ENCODE measurements around the gene DACT2.

Gene DACT2

GRCh38 chr6:168308390-168309144, 11.0 kb downstream of the DACT2 start:
- Mint-ChIP-seq H3K27me3 (peaks cover 5 to 6% of the 10 kb centered on the region in 2 donors), H3K36me3 (no peaks in the 10 kb centered on the region), H3K9me3 (no peaks in the 10 kb centered on the region), H3K27ac (no peak overlapping the region), H3K4me1 (no peaks in the 10 kb centered on the region), H3K4me3 (no peak overlapping the region)
- DNase-seq (no peak), ATAC-seq (replicated peaks) (no peak)

- Mint-ChIP-seq H3K27ac (no peak overlapping the region), H3K27me3 (peaks cover 0 to 3% of the 10 kb centered on the region in 2 donors), H3K4me3 (no peak overlapping the region), H3K4me1 (no peaks in the 10 kb centered on the region), H3K36me3 (no peaks in the 10 kb centered on the region), H3K9me3 (no peaks in the 10 kb centered on the region)
- DNase-seq (no peak), ATAC-seq (replicated peaks) (no peak)
Measured at GRCh38 chr6:168307695-168308021, 11.9 kb downstream of the DACT2 start.

GRCh38 chr6:168307015-168307694, 12.4 kb downstream of the DACT2 start:
- ATAC-seq (replicated peaks): no peak
- H3K9me3 Mint-ChIP-seq: no peaks in the 10 kb centered on the region
- no peak overlapping the region for H3K27ac Mint-ChIP-seq
- peaks cover 0 to under 1% of the 10 kb centered on the region in 2 donors for H3K27me3 Mint-ChIP-seq
- no peak for DNase-seq
- H3K36me3 Mint-ChIP-seq: no peaks in the 10 kb centered on the region
- no peaks in the 10 kb centered on the region for H3K4me1 Mint-ChIP-seq
- no peak overlapping the region for H3K4me3 Mint-ChIP-seq

- Mint-ChIP-seq H3K36me3 (no peaks in the 10 kb centered on the region), H3K9me3 (no peaks in the 10 kb centered on the region), H3K4me3 (no peak overlapping the region), H3K27ac (no peak overlapping the region), H3K27me3 (peaks cover 0 to 5% of the 10 kb centered on the region in 2 donors), H3K4me1 (no peaks in the 10 kb centered on the region)
- ATAC-seq (replicated peaks) (no peak), DNase-seq (no peak)
Measured at GRCh38 chr6:168305863-168306262, 13.7 kb downstream of the DACT2 start.

GRCh38 chr6:168305096-168305749, 14.4 kb downstream of the DACT2 start:
- no peaks in the 10 kb centered on the region for H3K36me3 Mint-ChIP-seq
- H3K27ac Mint-ChIP-seq: no peak overlapping the region
- H3K4me3 Mint-ChIP-seq: no peak overlapping the region
- no peaks in the 10 kb centered on the region for H3K9me3 Mint-ChIP-seq
- peaks cover 0 to 5% of the 10 kb centered on the region in 2 donors for H3K27me3 Mint-ChIP-seq
- DNase-seq (no peak), ATAC-seq (replicated peaks) (no peak)
- H3K4me1 Mint-ChIP-seq: no peaks in the 10 kb centered on the region

- no peak overlapping the region for H3K4me3 Mint-ChIP-seq
- no peak for DNase-seq
- no peaks in the 10 kb centered on the region for H3K36me3 Mint-ChIP-seq
- H3K27me3 Mint-ChIP-seq: peaks cover 0 to 5% of the 10 kb centered on the region in 2 donors
- ATAC-seq (replicated peaks): no peak
- H3K9me3 Mint-ChIP-seq: no peaks in the 10 kb centered on the region
- no peaks in the 10 kb centered on the region for H3K4me1 Mint-ChIP-seq
- no peak overlapping the region for H3K27ac Mint-ChIP-seq
Measured at GRCh38 chr6:168304752-168305015, 14.9 kb downstream of the DACT2 start.

GRCh38 chr6:168303982-168304751, 15.4 kb downstream of the DACT2 start:
- Mint-ChIP-seq H3K4me3 (no peak overlapping the region), H3K27me3 (peaks cover 0 to 5% of the 10 kb centered on the region in 2 donors)

GRCh38 chr6:168302534-168302933, 17.0 kb downstream of the DACT2 start:
- H3K9me3 Mint-ChIP-seq: no peaks in the 10 kb centered on the region
- ATAC-seq (replicated peaks): no peak

More at GRCh38 chr6:168303982-168304751, 15.4 kb downstream of the DACT2 start:
- Mint-ChIP-seq H3K36me3 (no peaks in the 10 kb centered on the region), H3K4me1 (no peaks in the 10 kb centered on the region), H3K9me3 (no peaks in the 10 kb centered on the region), H3K27ac (no peak overlapping the region)
- ATAC-seq (replicated peaks) (no peak), DNase-seq (no peak)

GRCh38 chr6:168301648-168302398, 17.8 kb downstream of the DACT2 start:
- no peaks in the 10 kb centered on the region for H3K9me3 Mint-ChIP-seq
- no peak overlapping the region for H3K4me3 Mint-ChIP-seq
- H3K4me1 Mint-ChIP-seq: no peaks in the 10 kb centered on the region
- H3K36me3 Mint-ChIP-seq: no peaks in the 10 kb centered on the region
- H3K27me3 Mint-ChIP-seq: peaks cover 5% of the 10 kb centered on the region in 2 donors
- ATAC-seq (replicated peaks): no peak
- H3K27ac Mint-ChIP-seq: no peak overlapping the region
- DNase-seq: no peak

More at GRCh38 chr6:168302534-168302933, 17.0 kb downstream of the DACT2 start:
- no peak overlapping the region for H3K27ac Mint-ChIP-seq
- no peak overlapping the region for H3K4me3 Mint-ChIP-seq
- H3K4me1 Mint-ChIP-seq: no peaks in the 10 kb centered on the region
- H3K36me3 Mint-ChIP-seq: no peaks in the 10 kb centered on the region
- no peak for DNase-seq
- peaks cover 3 to 5% of the 10 kb centered on the region in 2 donors for H3K27me3 Mint-ChIP-seq

- Mint-ChIP-seq H3K27me3 (peaks cover 5% of the 10 kb centered on the region in 2 donors), H3K36me3 (no peaks in the 10 kb centered on the region), H3K4me3 (no peak overlapping the region), H3K27ac (no peak overlapping the region), H3K9me3 (no peaks in the 10 kb centered on the region), H3K4me1 (no peaks in the 10 kb centered on the region)
- no peak for DNase-seq
- no peak for ATAC-seq (replicated peaks)
Measured at GRCh38 chr6:168300975-168301647, 18.5 kb downstream of the DACT2 start.

GRCh38 chr6:168299541-168300511, 19.8 kb downstream of the DACT2 start:
- ATAC-seq (replicated peaks): no peak
- no peaks in the 10 kb centered on the region for H3K9me3 Mint-ChIP-seq
- no peaks in the 10 kb centered on the region for H3K36me3 Mint-ChIP-seq
- no peaks in the 10 kb centered on the region for H3K4me1 Mint-ChIP-seq
- H3K4me3 Mint-ChIP-seq: no peak overlapping the region
- no peak overlapping the region for H3K27ac Mint-ChIP-seq
- H3K27me3 Mint-ChIP-seq: peaks cover 5 to 10% of the 10 kb centered on the region in 2 donors
- no peak for DNase-seq

- Mint-ChIP-seq H3K36me3 (no peaks in the 10 kb centered on the region), H3K4me1 (no peaks in the 10 kb centered on the region), H3K27me3 (peaks cover 5 to 10% of the 10 kb centered on the region in 2 donors), H3K27ac (no peak overlapping the region), H3K9me3 (no peaks in the 10 kb centered on the region), H3K4me3 (no peak overlapping the region)
- ATAC-seq (replicated peaks) (no peak), DNase-seq (no peak)
Measured at GRCh38 chr6:168297643-168298042, 21.9 kb downstream of the DACT2 start.

GRCh38 chr6:168294901-168295300, 24.7 kb downstream of the DACT2 start:
- DNase-seq (no peak), ATAC-seq (replicated peaks) (no peak)
- peaks cover 0 to under 1% of the 10 kb centered on the region in 2 donors for H3K9me3 Mint-ChIP-seq
- no peaks in the 10 kb centered on the region for H3K4me1 Mint-ChIP-seq
- H3K27me3 Mint-ChIP-seq: peaks cover 0 to 10% of the 10 kb centered on the region in 2 donors
- no peak overlapping the region for H3K4me3 Mint-ChIP-seq
- no peaks in the 10 kb centered on the region for H3K36me3 Mint-ChIP-seq
- H3K27ac Mint-ChIP-seq: no peak overlapping the region

Measured in stimulated activated naive B cell treated with anti-CD40 and anti-IgM and Interleukin-4, amounts not matched to agents 10 μg/mL and 1 μg/mL and 100 μg/mL, for 72 hours (primary cell).